Smooth muscle cell (in vitro differentiated cells): ENCODE measurements around the gene AMH. TPM values are rescaled to one million over a fixed set of nuclear protein-coding genes. Genes with fewer than 3 reads are reported as not detected.

Experiments used
- DNase-seq: peaks from one replicate; lab custom pipeline; 2025; ENCODE audit not compliant: unreplicated experiment; lab: John Stamatoyannopoulos, UW
- H2AFZ ChIP-seq: fragments of 200-600 bp; sonication (generic); 2 replicates; pipeline ENCODE4 v1.6.0; 2016; ENCODE audit warnings: antibody characterized with exemption, low read depth, mild to moderate bottlenecking
- H3F3A ChIP-seq: fragments of 200-600 bp; sonication (generic); 2 replicates; pipeline ENCODE4 v1.6.0; 2017; ENCODE audit warnings: antibody characterized with exemption, low read depth
- H3K27ac ChIP-seq: fragments of 200-600 bp; sonication (generic); 2 replicates; pipeline ENCODE4 v1.5.1; 2016; ENCODE audit warnings: low read depth, mild to moderate bottlenecking
- H3K27me3 ChIP-seq: fragments of 200-600 bp; sonication (generic); 2 replicates; pipeline ENCODE4 v1.6.1; 2016; ENCODE audit warnings: low read depth, mild to moderate bottlenecking
- H3K36me3 ChIP-seq: fragments of 200-600 bp; sonication (generic); 2 replicates; pipeline ENCODE4 v1.5.1; 2016; ENCODE audit warnings: low read depth
- H3K4me1 ChIP-seq: fragments of 200-600 bp; sonication (generic); 2 replicates; pipeline ENCODE4 v1.5.1; 2016; ENCODE audit warnings: low read depth
- H3K4me2 ChIP-seq: fragments of 200-600 bp; sonication (generic); 2 replicates; pipeline ENCODE4 v1.6.0; 2016; ENCODE audit warnings: mild to moderate bottlenecking
- H3K4me3 ChIP-seq: fragments of 200-600 bp; sonication (generic); 2 replicates; pipeline ENCODE4 v1.5.1; 2016; ENCODE audit warnings: mild to moderate bottlenecking
- H3K79me2 ChIP-seq: fragments of 200-600 bp; sonication (generic); 2 replicates; pipeline ENCODE4 v1.6.0; 2016; ENCODE audit warnings: low read depth, mild to moderate bottlenecking
- H3K9ac ChIP-seq: fragments of 200-600 bp; sonication (generic); 2 replicates; pipeline ENCODE4 v1.6.0; 2016; ENCODE audit warnings: low read depth
- H3K9me3 ChIP-seq: fragments of 200-600 bp; sonication (generic); replicated peaks from 2 replicates; pipeline ENCODE4 v1.5.1; 2016; ENCODE audit warnings: low read depth
- H4K20me1 ChIP-seq: fragments of 200-600 bp; sonication (generic); 2 replicates; pipeline ENCODE4 v1.6.0; 2016; ENCODE audit warnings: low read depth
- CTCF ChIP-seq: fragments of 200-600 bp; sonication (generic); IDR thresholded peaks from 2 replicates; pipeline ENCODE4 v1.5.1; 2017; ENCODE audit warnings: borderline replicate concordance, mild to moderate bottlenecking, antibody characterized with exemption; ENCODE audit not compliant: insufficient read depth, poor library complexity, severe bottlenecking
- WGBS: methylation state at CpG from one replicate; pipeline ENCODE4 v1.1.7; 2016; ENCODE audit warnings: low lambda C conversion rate; 5-methylcytosine and 5-hydroxymethylcytosine counted together
- polyA plus RNA-seq: library from polyadenylated mRNA; unstranded; fragments of >200 nt; fragmentation: Nextera tagmentation; extraction: Ambion mirVana; gene quantifications from 2 replicates; pipeline ENCODE4 v1.2.1, GENCODE V29; 2016
- total RNA-seq: library from RNA; depleted of rRNA; stranded (reverse); fragments of >200 nt; gene quantifications from 2 replicates; pipeline ENCODE4 v1.2.3, GENCODE V29; 2014

Gene AMH
- total and polyA plus RNA-seq, 2 experiments from 2014 or later, result 2.9 to 12.6 TPM

- no peak for DNase-seq
- Histone ChIP-seq H3K9me3 (no peaks in the 10 kb centered on the region), H3K36me3 (no peaks in the 10 kb centered on the region), H3F3A (no peaks in the 10 kb centered on the region), H3K79me2 (no peaks in the 10 kb centered on the region), H3K4me2 (no peak overlapping the region), H4K20me1 (no peaks in the 10 kb centered on the region), H3K27ac (no peak overlapping the region), H3K27me3 (no peaks in the 10 kb centered on the region), H3K4me3 (no peak overlapping the region), H3K4me1 (no peaks in the 10 kb centered on the region), H3K9ac (no peak overlapping the region), H2AFZ (no peak overlapping the region)
- WGBS, result 97% methylated on average over 16 of the region's 22 CpGs
- TF ChIP-seq CTCF, result no peak
Measured at GRCh38 chr19:2217591-2217990, 31.5 kb upstream of the AMH start.

GRCh38 chr19:2219726-2220125, 29.4 kb upstream of the AMH start:
- WGBS, result 100% methylated on average over 9 of the region's 21 CpGs
- Histone ChIP-seq H3K9me3 (no peaks in the 10 kb centered on the region), H3K79me2 (no peaks in the 10 kb centered on the region), H3K27ac (no peak overlapping the region), H3K9ac (no peak overlapping the region), H4K20me1 (no peaks in the 10 kb centered on the region), H3F3A (no peaks in the 10 kb centered on the region), H3K36me3 (no peaks in the 10 kb centered on the region), H3K27me3 (no peaks in the 10 kb centered on the region), H3K4me2 (no peak overlapping the region), H2AFZ (no peak overlapping the region), H3K4me1 (no peaks in the 10 kb centered on the region), H3K4me3 (no peak overlapping the region)
- no peak for DNase-seq
- no peak for TF ChIP-seq CTCF

- Histone ChIP-seq H3K9me3 (no peaks in the 10 kb centered on the region), H3K27me3 (no peaks in the 10 kb centered on the region), H3K4me2 (no peak overlapping the region), H3F3A (no peaks in the 10 kb centered on the region), H2AFZ (no peak overlapping the region), H3K9ac (no peak overlapping the region), H4K20me1 (no peaks in the 10 kb centered on the region), H3K79me2 (no peaks in the 10 kb centered on the region), H3K4me3 (no peak overlapping the region), H3K27ac (no peak overlapping the region), H3K4me1 (no peaks in the 10 kb centered on the region), H3K36me3 (no peaks in the 10 kb centered on the region)
- DNase-seq, result no peak
- no peak for TF ChIP-seq CTCF
- WGBS, result 96% methylated on average over 20 of the region's 20 CpGs
Measured at GRCh38 chr19:2221250-2221831, 27.8 kb upstream of the AMH start.

GRCh38 chr19:2221918-2222317, 27.2 kb upstream of the AMH start:
- H3F3A ChIP-seq, result no peaks in the 10 kb centered on the region
- H3K79me2 ChIP-seq, result no peaks in the 10 kb centered on the region
- over 99% methylated on average over 20 of the region's 20 CpGs for WGBS
- no peak overlapping the region for H2AFZ ChIP-seq
- no peak overlapping the region for H3K4me2 ChIP-seq
- no peaks in the 10 kb centered on the region for H3K27me3 ChIP-seq
- TF ChIP-seq CTCF, result peak; percentile 17
- H3K9ac ChIP-seq, result no peak overlapping the region
- no peaks in the 10 kb centered on the region for H3K36me3 ChIP-seq
- no peak for DNase-seq
- no peaks in the 10 kb centered on the region for H3K9me3 ChIP-seq
- no peaks in the 10 kb centered on the region for H3K4me1 ChIP-seq
- no peak overlapping the region for H3K4me3 ChIP-seq
- H3K27ac ChIP-seq, result no peak overlapping the region
- no peaks in the 10 kb centered on the region for H4K20me1 ChIP-seq
